IMR-90 (cell line): Measurements from ENCODE around the gene RMND5A. TPM values are rescaled to one million over a fixed set of nuclear protein-coding genes. Genes with fewer than 3 reads are reported as not detected.

Experiments
- ATAC-seq: fragments of 200-7000 bp; cut with Tn5 transposase; 2 replicates; pipeline ENCODE4 v1.9.1; 2020; ENCODE audit warnings: low read depth, mild to moderate bottlenecking, moderate library complexity
- BruUV-seq: library from RNA; stranded (reverse); fragments of 400-500 nt; replicated peaks from 2 replicates; lab custom pipeline; 2021; lab: Mats Ljungman, UMichigan
- CTCF ChIA-PET: fragments of 300-600 bp; formaldehyde crosslinking; extraction: SDS; loops from one replicate; lab custom pipeline; 2021; ENCODE audit warnings: antibody characterized with exemption; lab: Yijun Ruan, JAX
- POLR2A ChIA-PET: fragments of 300-600 bp; sonication (Branson Sonifier 250); formaldehyde crosslinking; loops from one replicate; lab custom pipeline; 2022; ENCODE audit warnings: antibody characterized with exemption; ENCODE audit not compliant: unreplicated experiment; lab: Charles Lee
- DNase-seq: peaks from one replicate; pipeline ENCODE4 v3.0.0; 2013
- H2AFZ ChIP-seq: replicated peaks from 2 replicates; pipeline ENCODE3; 2013; ENCODE audit warnings: low read length, mild to moderate bottlenecking; ENCODE audit not compliant: poor library complexity
- H2AK5ac ChIP-seq: 2 replicates; pipeline ENCODE4 v1.6.1; 2013; ENCODE audit warnings: low read depth, low read length, inconsistent platforms
- H2AK9ac ChIP-seq: replicated peaks from 2 replicates; pipeline ENCODE3; 2013; ENCODE audit warnings: mild to moderate bottlenecking, low read depth, low read length, moderate library complexity; ENCODE audit not compliant: poor library complexity
- H2BK120ac ChIP-seq: 2 replicates; pipeline ENCODE4 v1.6.1; 2013; ENCODE audit warnings: low read depth, low read length, inconsistent platforms
- H2BK15ac ChIP-seq: 3 replicates; pipeline ENCODE4 v1.6.1; 2013; ENCODE audit warnings: low read depth, low read length, inconsistent platforms
- H2BK20ac ChIP-seq: 2 replicates; pipeline ENCODE4 v1.6.1; 2013; ENCODE audit warnings: low read depth, mild to moderate bottlenecking, inconsistent platforms, low read length, moderate library complexity
- H2BK5ac ChIP-seq: 2 replicates; pipeline ENCODE4 v1.6.1; 2013; ENCODE audit warnings: mild to moderate bottlenecking, low read depth, low read length, inconsistent platforms; ENCODE audit not compliant: poor library complexity, severe bottlenecking
- H3K14ac ChIP-seq: replicated peaks from 2 replicates; pipeline ENCODE4 v1.6.1; 2013; ENCODE audit warnings: low read depth, low read length, inconsistent platforms
- H3K18ac ChIP-seq: 2 replicates; pipeline ENCODE4 v1.6.1; 2013; ENCODE audit warnings: low read depth, low read length, control low read depth
- H3K23ac ChIP-seq: 2 replicates; pipeline ENCODE4 v1.6.1; 2013; ENCODE audit warnings: low read depth, low read length, inconsistent platforms
- H3K27ac ChIP-seq: 2 replicates; pipeline ENCODE4 v1.5.1; 2013; ENCODE audit warnings: mild to moderate bottlenecking, control low read depth, low read length; ENCODE audit not compliant: insufficient read depth
- H3K27me3 ChIP-seq: 2 replicates; pipeline ENCODE4 v1.6.1; 2013; ENCODE audit warnings: low read length; ENCODE audit not compliant: control insufficient read depth, insufficient read depth
- H3K36me3 ChIP-seq: 2 replicates; pipeline ENCODE4 v1.6.1; 2013; ENCODE audit warnings: low read length, mixed read lengths; ENCODE audit not compliant: control insufficient read depth, insufficient read depth
- H3K4ac ChIP-seq: 2 replicates; pipeline ENCODE4 v1.6.1; 2013; ENCODE audit warnings: low read depth, low read length, inconsistent platforms
- H3K4me1 ChIP-seq: 2 replicates; pipeline ENCODE4 v1.6.1; 2013; ENCODE audit warnings: low read length, mixed read lengths; ENCODE audit not compliant: control insufficient read depth, insufficient read depth
- H3K4me2 ChIP-seq: 2 replicates; pipeline ENCODE4 v1.6.1; 2013; ENCODE audit warnings: low read depth, mild to moderate bottlenecking, control low read depth, low read length, moderate library complexity
- H3K4me3 ChIP-seq: 2 replicates; pipeline ENCODE4 v1.5.1; 2013; ENCODE audit warnings: low read depth, mild to moderate bottlenecking, control low read depth, low read length, moderate library complexity; ENCODE audit not compliant: insufficient read depth
- H3K56ac ChIP-seq: 2 replicates; pipeline ENCODE4 v1.6.1; 2013; ENCODE audit warnings: low read length, inconsistent platforms; ENCODE audit not compliant: insufficient read depth; ENCODE audit errors: extremely low read depth
- H3K79me1 ChIP-seq, 2 experiments: 2 replicates each; pipeline ENCODE4 v1.6.1; 2013; ENCODE audit warnings: low read length in 2 of 2, inconsistent platforms in 1 of 2, low read depth in 1 of 2
- H3K9ac ChIP-seq: 2 replicates; pipeline ENCODE4 v1.6.1; 2013; ENCODE audit warnings: low read depth, low read length, control low read depth
- H3K9me1 ChIP-seq: 2 replicates; pipeline ENCODE4 v1.6.1; 2013; ENCODE audit warnings: low read length, inconsistent platforms; ENCODE audit not compliant: insufficient read depth
- H3K9me3 ChIP-seq: 2 replicates; pipeline ENCODE4 v1.6.1; 2013; ENCODE audit warnings: low read length; ENCODE audit not compliant: control insufficient read depth, insufficient read depth
- H4K20me1 ChIP-seq: 2 replicates; pipeline ENCODE4 v1.6.1; 2013; ENCODE audit warnings: low read length, inconsistent platforms; ENCODE audit not compliant: insufficient read depth
- H4K5ac ChIP-seq: 2 replicates; pipeline ENCODE4 v1.6.1; 2013; ENCODE audit warnings: mild to moderate bottlenecking, low read depth, low read length, control low read depth
- H4K8ac ChIP-seq, 2 experiments: 2 replicates each; pipeline ENCODE4 v1.6.1; 2013; ENCODE audit warnings: low read depth in 2 of 2, low read length in 2 of 2, control low read depth in 1 of 2, inconsistent platforms in 1 of 2
- H4K91ac ChIP-seq: 2 replicates; pipeline ENCODE4 v1.6.1; 2013; ENCODE audit warnings: low read depth, low read length, inconsistent platforms; ENCODE audit not compliant: insufficient read depth
- BHLHE40 ChIP-seq: fragments of 150-350 bp; IDR thresholded peaks from 2 replicates; pipeline ENCODE4 v1.6.1; 2016; ENCODE audit warnings: mild to moderate bottlenecking, low read depth, low read length
- CEBPB ChIP-seq: IDR thresholded peaks from 2 replicates; pipeline ENCODE4 v1.6.1; 2012; ENCODE audit warnings: low read depth, low read length, improper control_type of control experiment
- CHD1 ChIP-seq: IDR thresholded peaks from 2 replicates; pipeline ENCODE4 v1.6.1; 2012; ENCODE audit warnings: low read depth, low read length, improper control_type of control experiment
- CTCF ChIP-seq: conservative IDR thresholded peaks from 2 replicates; pipeline ENCODE4 v1.5.1; 2012; ENCODE audit warnings: mild to moderate bottlenecking, low read depth, low read length, improper control_type of control experiment
- FOS ChIP-seq: fragments of 150-350 bp; IDR thresholded peaks from 2 replicates; pipeline ENCODE4 v1.6.1; 2016; ENCODE audit warnings: low read depth, low read length
- MAFK ChIP-seq: IDR thresholded peaks from 2 replicates; pipeline ENCODE4 v1.6.1; 2012; ENCODE audit warnings: low read depth, low read length, improper control_type of control experiment
- MAZ ChIP-seq: IDR thresholded peaks from 2 replicates; pipeline ENCODE4 v1.6.1; 2012; ENCODE audit warnings: low read depth, mild to moderate bottlenecking, low read length, improper control_type of control experiment, moderate library complexity, borderline replicate concordance
- MXI1 ChIP-seq: IDR thresholded peaks from 2 replicates; pipeline ENCODE4 v1.6.1; 2012; ENCODE audit warnings: low read depth, mild to moderate bottlenecking, low read length, moderate library complexity, borderline replicate concordance
- NFE2L2 ChIP-seq: fragments of 150-350 bp; IDR thresholded peaks from 2 replicates; pipeline ENCODE4 v1.6.1; 2016; ENCODE audit warnings: low read depth, mild to moderate bottlenecking, low read length
- POLR2A ChIP-seq: IDR thresholded peaks from 2 replicates; pipeline ENCODE4 v1.6.1; 2012; ENCODE audit warnings: mild to moderate bottlenecking, low read depth, low read length
- RAD21 ChIP-seq: IDR thresholded peaks from 2 replicates; pipeline ENCODE4 v1.6.1; 2012; ENCODE audit warnings: low read length, improper control_type of control experiment
- RFX5 ChIP-seq: IDR thresholded peaks from 2 replicates; pipeline ENCODE4 v1.8.0; 2012; ENCODE audit warnings: low read depth, mild to moderate bottlenecking, low read length, moderate library complexity
- SMC3 ChIP-seq: fragments of 150-350 bp; IDR thresholded peaks from 2 replicates; pipeline ENCODE4 v1.6.1; 2016; ENCODE audit warnings: low read depth, mild to moderate bottlenecking, antibody characterized with exemption, low read length, moderate library complexity
- whole genome bisulfite sequencing, 2 experiments: methylation state at CpG; one replicate each; pipeline versions ENCODE4 v1.1.5 to v1.1.7; 2013; ENCODE audit warnings: missing lambda C conversion rate in 2 of 2; ENCODE audit not compliant: insufficient read length in 1 of 2; ENCODE audit errors: extremely low coverage in 2 of 2; 5-methylcytosine and 5-hydroxymethylcytosine counted together
- dilution Hi-C: fragments of 300-500 bp; cut with HindIII; formaldehyde crosslinking; loops from one replicate; pipeline ENCODE4 v1.14.3; 2018; ENCODE audit warnings: low sequenced_read_pairs; ENCODE audit not compliant: unreplicated experiment
- in situ Hi-C: fragments of 300-500 bp; cut with MboI; formaldehyde crosslinking; loops from 3 replicates; pipeline ENCODE4 v1.14.3; 2019; ENCODE audit warnings: low sequenced_read_pairs, inconsistent platforms, mixed read lengths
- intact Hi-C: fragments of 100-400 bp; cut with micrococcal nuclease; formaldehyde crosslinking; loops from 2 replicates; pipeline ENCODE4 v1.10.0; 2022
- polyA plus RNA-seq, 3 experiments: library from polyadenylated mRNA; depleted of rRNA; stranded (reverse); fragments of >200 nt; gene quantifications; 2 replicates each; pipeline ENCODE4 v1.2.3, GENCODE V29; 2012; ENCODE audit warnings: low replicate concordance in 1 of 3
- total RNA-seq: library from RNA; depleted of rRNA; stranded (reverse); fragments of >200 nt; gene quantifications from 2 replicates; pipeline ENCODE4 v1.2.3, GENCODE V29; 2012
- TF ChIP-seq, protein P1 (sequence below): fragments of 150-350 bp; IDR thresholded peaks from 2 replicates; pipeline ENCODE4 v1.6.1; 2017; ENCODE audit warnings: mild to moderate bottlenecking, antibody characterized with exemption, low read length, low read depth

The RMND5A gene
- total and polyA plus RNA-seq, 2 of the 4 experiments (the other 2 are of a cell fraction), result 5.1 to 16.0 TPM

- TF ChIP-seq CTCF (no peak), CHD1 (no peak), SMC3 (no peak), RFX5 (no peak), MAFK (no peak), MAZ (no peak), CEBPB (no peak), NFE2L2 (no peak), FOS (no peak), BHLHE40 (no peak), RAD21 (no peak), MXI1 (no peak), POLR2A (no peak)
- TF ChIP-seq, protein P1, sequence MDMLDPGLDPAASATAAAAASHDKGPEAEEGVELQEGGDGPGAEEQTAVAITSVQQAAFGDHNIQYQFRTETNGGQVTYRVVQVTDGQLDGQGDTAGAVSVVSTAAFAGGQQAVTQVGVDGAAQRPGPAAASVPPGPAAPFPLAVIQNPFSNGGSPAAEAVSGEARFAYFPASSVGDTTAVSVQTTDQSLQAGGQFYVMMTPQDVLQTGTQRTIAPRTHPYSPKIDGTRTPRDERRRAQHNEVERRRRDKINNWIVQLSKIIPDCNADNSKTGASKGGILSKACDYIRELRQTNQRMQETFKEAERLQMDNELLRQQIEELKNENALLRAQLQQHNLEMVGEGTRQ, result no peak
- no peaks in the 10 kb centered on the region; the same call in 1 of the 2 replicates for H3K9me1 ChIP-seq
- no peak overlapping the region for H2AK9ac ChIP-seq
- no peak overlapping the region for H3K18ac ChIP-seq
- no peak overlapping the region for H2BK15ac ChIP-seq
- no peak for DNase-seq
- no peak overlapping the region for H4K8ac ChIP-seq
- H3K27me3 ChIP-seq, result no peaks in the 10 kb centered on the region
- no CpG with 5 or more reads among the region's 5 CpGs for WGBS, 2 experiments
- no peak overlapping the region for H3K4me3 ChIP-seq
- H4K5ac ChIP-seq, result no peak overlapping the region
- no peaks in the 10 kb centered on the region for H3K4me1 ChIP-seq
- intact Hi-C loops, result no loop called here
- peaks cover 13% of the 10 kb centered on the region for H3K36me3 ChIP-seq
- H3K9ac ChIP-seq, result no peak overlapping the region
- no peak overlapping the region for H3K56ac ChIP-seq
- ATAC-seq, result no peak
- in situ Hi-C loops, result no loop called here
- no peak overlapping the region for H2AFZ ChIP-seq
- no peak overlapping the region for H3K27ac ChIP-seq
- no peak overlapping the region for H3K14ac ChIP-seq
- H3K4me2 ChIP-seq, result no peak overlapping the region
- H2BK120ac ChIP-seq, result no peak overlapping the region
- CTCF ChIA-PET, result no interaction called here
- POLR2A ChIA-PET, result no interaction called here
- no peak overlapping the region for H4K91ac ChIP-seq
- H2BK20ac ChIP-seq, result no peak overlapping the region
- dilution Hi-C loops, result no loop called here
- no peaks in the 10 kb centered on the region for H4K20me1 ChIP-seq
- H3K23ac ChIP-seq, result no peak overlapping the region
- no TSS peak for BruUV-seq
- H2BK5ac ChIP-seq, result no peak overlapping the region
- no peaks in the 10 kb centered on the region for H3K79me1 ChIP-seq
- H3K9me3 ChIP-seq, result no peaks in the 10 kb centered on the region
- no peak overlapping the region for H2AK5ac ChIP-seq
- no peak overlapping the region for H3K4ac ChIP-seq
These were observed 54.8 kb downstream of the RMND5A start for GRCh38 chr2:86774862-86775261.
